ENCODE data around the gene UGT1A7.

The UGT1A7 gene

DNA sequence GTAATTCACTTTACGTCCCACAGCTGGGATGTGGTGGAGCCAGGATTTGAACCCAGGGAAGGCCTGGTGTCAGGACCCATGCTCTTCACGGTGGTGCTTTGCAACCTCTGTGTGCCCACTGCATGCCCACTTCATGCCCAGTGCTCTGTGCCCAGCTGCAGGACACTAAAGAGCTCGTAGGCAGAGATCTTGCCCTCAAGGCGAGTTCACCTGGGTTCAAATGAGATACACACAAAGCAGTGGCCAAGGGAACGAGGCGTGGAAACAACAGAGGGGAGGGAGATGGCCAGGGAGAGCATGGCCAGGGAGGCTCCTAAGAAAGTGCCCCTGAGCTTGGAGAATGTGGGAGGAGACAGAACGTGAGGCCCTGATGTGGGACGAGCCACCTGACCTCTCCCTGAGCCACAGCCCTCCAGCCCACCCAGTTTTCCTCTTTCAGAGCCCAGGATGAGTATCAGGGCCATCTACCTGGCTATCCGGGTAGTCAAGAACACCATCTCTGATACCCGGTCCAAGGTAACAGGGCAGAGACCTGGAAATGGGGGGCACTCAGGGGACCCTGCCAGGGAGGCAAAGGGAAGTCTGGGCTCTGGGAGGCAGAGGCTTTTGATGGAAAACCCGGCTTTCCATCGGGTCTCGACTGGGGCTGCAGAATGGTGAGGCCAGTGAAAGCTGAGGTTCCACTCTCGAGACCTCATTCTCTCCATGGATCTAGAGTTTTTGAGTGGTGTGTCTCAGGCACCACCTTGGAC is 116.8 kb downstream of the UGT1A7 start:
- no peak for DNase-seq (ENCODE audit: low read depth in 2 of 2)

GRCh38 chr2:233799087-233799665 is 117.5 kb downstream of the UGT1A7 start:
- no peak for DNase-seq (ENCODE audit: low read depth in 2 of 2)

GRCh38 chr2:233799716-233800115 is 118.0 kb downstream of the UGT1A7 start:
- no peak for DNase-seq (ENCODE audit: low read depth in 2 of 2)

GRCh38 chr2:233800208-233800607 is 118.5 kb downstream of the UGT1A7 start:
- DNase-seq (ENCODE audit: low read depth in 2 of 2), result no peak

DNA sequence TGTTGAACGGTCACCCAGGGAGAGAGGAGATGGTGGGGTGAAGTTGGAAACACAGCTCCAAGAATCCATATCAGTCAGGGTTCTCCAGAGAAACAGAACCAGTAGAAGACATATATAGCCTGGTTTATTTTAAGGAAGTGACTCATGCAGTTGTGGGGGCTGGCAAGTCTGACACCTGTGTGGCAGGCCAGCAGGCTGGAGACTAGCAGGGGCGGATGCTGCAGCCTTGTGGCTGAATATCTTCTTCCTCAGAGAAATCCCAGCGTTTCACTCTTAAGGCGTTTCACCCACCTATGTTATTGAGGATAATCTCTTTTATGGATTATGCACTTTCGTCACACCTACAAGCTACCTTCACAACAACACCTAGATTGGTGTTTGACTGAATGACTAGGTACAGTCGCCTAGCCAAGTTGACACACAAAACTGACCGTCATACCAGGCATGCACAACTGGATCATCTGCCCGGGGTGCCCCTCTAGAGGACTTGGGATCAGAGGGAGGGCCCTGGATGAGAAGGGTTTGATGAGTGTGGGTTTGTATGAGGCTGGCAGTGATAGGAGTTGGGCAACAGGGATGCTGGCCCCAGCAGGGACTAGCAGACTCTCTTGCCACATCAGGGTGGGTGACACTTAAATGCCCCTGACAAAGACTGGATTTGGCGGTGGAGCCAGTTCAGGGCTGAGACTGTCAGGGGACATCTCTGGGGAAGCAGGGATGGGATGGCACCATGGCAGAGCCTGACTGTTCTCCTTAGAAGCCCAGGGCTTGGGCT is 119.8 kb downstream of the UGT1A7 start:
- no peak for DNase-seq (ENCODE audit: low read depth in 2 of 2)

DNA sequence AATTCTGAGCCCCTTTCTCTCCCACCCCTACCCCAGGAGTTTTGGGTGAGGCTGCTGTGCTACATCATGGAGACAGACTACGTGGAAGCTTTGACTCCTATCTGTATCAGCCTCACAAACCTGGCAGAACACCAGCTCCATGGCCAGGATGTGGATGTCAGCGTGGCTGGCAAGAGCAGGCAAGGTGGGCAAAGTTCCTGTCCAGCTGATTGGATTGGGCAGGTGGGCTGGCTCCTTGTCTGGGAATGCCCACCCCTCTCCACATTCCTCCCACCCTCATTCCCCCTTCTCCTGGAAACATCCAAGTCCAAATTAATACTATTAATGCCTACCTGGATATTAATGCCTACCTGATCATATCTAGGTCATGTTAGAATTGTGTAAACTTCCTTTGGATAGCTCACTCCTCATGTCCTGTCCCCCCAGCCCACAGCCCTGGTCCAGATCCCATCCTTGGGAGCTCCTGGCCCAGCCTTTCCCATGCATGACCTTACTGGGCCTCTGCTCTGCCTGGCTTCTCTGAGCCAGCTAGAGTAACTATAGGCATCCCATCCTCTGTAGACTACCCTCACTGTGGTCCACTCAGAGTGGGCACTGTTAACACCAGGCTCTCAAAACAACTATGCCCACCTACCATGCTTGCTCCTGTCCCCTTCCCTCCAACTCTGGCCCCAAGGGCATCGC is 120.6 kb downstream of the UGT1A7 start:
- DNase-seq (ENCODE audit: low read depth in 2 of 2), result no peak

DNA sequence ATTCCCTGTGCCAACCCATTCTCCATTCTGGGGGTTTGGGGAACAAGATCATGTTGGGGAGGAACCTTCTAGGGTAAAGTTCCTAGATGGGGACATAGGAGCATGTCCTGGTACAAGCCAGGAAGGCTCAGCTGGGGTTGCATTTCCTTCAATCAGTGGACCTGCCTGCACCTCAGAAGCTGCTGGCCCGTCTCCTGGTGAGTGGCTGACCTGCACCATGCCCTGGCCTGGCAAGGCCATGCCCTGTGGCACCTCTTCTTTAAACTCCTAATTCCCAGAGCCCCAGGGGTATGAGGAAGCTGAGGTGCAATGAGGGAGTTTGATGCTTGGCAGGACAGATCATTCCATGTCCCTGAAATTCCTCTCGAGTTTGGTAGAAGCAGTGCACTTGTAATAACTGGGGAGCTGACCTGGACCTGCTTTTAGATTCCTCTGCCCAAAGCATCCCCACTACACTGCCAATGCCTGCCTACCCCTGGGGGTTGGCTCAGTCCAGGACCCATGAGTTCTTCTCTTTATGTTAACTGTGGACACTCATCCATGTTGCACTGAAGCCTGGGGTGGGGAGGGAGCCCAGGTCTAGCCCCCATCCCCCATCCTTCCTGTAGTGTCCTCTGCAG is 121.7 kb downstream of the UGT1A7 start:
- DNase-seq (ENCODE audit: low read depth in 2 of 2), result no peak

- no peak for DNase-seq (ENCODE audit: low read depth in 2 of 2)
Measured at GRCh38 chr2:233803994-233804393, 122.3 kb downstream of the UGT1A7 start.

DNA sequence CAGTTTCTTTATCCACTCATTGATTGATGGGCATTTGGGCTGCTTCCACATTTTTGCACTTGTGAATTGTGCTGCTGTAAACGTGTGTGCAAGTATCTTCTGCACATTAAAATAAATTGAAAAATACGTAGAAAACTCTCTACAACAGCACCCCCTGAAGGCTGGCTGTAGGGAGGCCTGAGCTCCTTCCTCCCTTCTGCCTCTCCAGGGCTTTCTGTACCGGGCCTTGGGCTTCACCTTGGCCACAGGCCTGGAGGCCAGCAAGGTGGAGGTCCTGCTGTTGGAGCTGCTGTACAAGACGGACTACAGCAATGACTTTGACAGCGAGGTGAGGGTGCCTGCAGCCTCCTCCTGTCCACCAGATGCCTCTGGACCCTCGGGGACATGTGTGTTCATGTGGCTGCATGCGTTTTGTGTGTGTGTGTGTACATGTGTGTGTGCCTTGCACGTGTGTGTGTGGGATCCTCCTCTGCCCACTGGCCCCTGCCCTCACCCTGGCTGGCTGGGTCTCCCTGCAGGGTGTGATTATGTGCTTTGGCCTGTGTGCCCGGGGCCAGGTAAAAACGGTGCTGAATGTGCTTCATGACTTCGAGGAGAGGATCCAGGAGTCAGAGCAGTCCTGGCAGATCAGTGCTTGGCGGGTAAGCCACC is 125.6 kb downstream of the UGT1A7 start:
- DNase-seq (ENCODE audit: low read depth in 2 of 2), result no peak

GRCh38 chr2:233807966-233808935 is 126.5 kb downstream of the UGT1A7 start:
- DNase-seq (ENCODE audit: low read depth in 2 of 2), result no peak

GRCh38 chr2:233810385-233810784 is 128.7 kb downstream of the UGT1A7 start:
- DNase-seq (ENCODE audit: low read depth in 2 of 2), result no peak

GRCh38 chr2:233811087-233811486 is 129.4 kb downstream of the UGT1A7 start:
- DNase-seq (ENCODE audit: low read depth in 2 of 2), result no peak

DNA sequence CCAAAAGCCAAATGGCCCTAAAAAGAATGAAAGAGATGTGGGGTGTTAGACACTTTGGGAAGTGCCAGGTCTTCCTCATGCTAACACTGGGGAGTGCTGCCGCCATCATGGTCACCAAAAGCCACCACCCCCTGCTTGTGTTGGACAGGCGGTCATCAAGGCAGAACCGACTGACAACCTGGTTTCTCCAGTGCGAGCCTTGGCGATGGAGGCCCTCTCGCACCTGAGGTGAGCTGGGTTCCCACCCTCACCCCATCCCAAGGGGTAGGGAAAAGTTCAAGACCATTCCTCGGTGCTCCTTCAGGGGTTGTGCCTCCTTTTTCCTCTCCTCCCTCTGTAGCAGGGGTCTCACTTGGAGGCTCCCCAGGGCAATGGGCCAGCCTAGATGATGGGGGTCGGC is 130.0 kb downstream of the UGT1A7 start:
- DNase-seq (ENCODE audit: low read depth in 2 of 2), result no peak

DNA sequence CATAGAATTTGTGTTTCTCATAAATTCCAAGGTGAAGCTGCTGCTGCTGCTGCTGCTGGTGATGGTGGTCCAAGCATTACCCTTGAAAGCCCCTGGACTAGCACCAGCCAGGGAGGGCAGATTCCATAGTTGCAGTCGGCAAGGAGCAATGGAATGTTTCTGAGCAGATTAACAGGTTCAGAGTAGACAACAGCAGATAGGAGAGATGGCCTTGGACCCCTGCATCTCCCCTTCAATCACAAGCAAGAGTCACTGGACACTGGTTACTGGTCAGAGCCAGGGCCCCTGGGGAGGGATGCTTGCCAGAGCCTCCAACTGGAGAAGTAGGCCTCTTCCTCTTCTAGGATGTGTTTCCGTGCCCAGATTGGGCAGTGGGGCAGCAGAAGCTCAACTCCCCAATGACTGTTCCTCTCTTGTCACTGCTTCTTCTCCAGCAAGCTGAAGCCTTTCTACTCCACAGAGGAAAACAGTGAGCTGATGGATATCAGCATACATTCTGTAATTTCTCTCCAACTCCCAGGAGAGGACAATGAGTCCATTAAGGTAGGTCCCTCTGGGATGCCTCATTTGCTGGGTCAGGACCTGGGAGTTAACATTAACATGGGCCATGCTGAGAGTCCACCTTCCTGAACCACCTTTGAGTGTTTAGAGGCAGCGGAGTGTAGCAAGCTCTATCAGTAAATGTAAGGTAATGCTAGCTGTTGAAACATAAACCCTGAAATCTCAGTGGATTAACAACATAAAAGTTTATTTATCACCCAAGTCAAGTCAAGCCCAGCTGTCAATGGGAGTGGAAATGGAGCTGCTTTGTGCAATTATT is 131.7 kb downstream of the UGT1A7 start:
- no peak for DNase-seq (ENCODE audit: low read depth in 2 of 2)

DNA sequence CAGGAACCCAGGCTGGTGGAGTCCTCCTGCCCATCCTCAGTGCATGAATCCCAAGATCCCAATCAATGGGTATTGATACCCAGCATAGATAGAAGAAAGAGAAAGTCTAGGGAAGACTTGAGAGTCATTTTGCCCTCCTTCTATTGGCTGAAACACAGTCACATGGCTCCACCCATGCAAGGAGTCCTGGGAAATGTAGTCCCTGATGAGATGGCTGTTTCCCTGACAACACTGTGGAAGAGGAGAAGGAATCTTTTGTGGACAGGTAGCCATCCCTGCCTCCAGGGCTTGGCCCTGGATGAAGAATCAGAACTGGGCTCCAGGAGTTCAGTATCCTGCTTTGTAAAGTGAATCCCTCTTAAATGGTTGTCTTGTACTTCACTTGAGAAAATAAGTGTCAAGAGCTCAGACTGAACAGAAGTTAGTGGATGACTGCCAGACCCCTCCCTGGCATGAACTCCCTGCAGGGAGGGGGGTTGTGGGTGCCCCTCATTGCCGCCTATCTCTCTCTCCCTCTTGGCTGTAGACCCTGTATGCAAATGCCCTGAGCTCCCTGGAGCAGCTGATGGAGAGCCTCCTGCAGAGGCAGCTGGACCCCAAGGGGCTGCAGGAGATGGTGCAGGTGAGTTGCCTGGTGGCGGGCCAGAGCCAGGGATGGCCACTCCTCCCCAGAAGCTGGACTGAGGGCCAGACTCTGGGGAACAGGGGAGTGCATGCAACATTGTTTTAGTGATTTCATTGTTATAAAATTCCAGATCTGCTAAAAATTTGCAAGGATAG is 132.5 kb downstream of the UGT1A7 start:
- DNase-seq (ENCODE audit: low read depth in 2 of 2), result no peak

- DNase-seq (ENCODE audit: low read depth in 2 of 2), result no peak
Measured at GRCh38 chr2:233815861-233816260, 134.2 kb downstream of the UGT1A7 start.

- no peak for DNase-seq (ENCODE audit: low read depth in 2 of 2)
Measured at GRCh38 chr2:233816334-233816733, 134.6 kb downstream of the UGT1A7 start.

- no peak for DNase-seq (ENCODE audit: low read depth in 2 of 2)
Measured at GRCh38 chr2:233816771-233817170, 135.1 kb downstream of the UGT1A7 start.

All from stimulated activated CD8-positive, alpha-beta memory T cell treated with anti-CD3 and anti-CD28 coated beads, Interleukin-2, amount 100 ng/mL, for 1 hour (primary cell).